Astrocyte of the cerebellum (primary cell): ENCODE results near the gene USP48.

Source experiments
- DNase-seq: peaks from one replicate; pipeline ENCODE4 v3.0.0-alpha.2; 2011; ENCODE audit warnings: low read depth
- H3K4me3 ChIP-seq: 2 replicates; pipeline ENCODE4 v1.5.1; 2011; ENCODE audit warnings: mild to moderate bottlenecking, low read depth, low read length, moderate library complexity
- in situ Hi-C: cut with HindIII; loops from 2 replicates; pipeline ENCODE4 v1.10.0; 2017; ENCODE audit warnings: low sequenced_read_pairs
- TF ChIP-seq, protein P1 (sequence below): IDR thresholded peaks from 2 replicates; pipeline ENCODE4 v1.5.1; 2012; ENCODE audit warnings: low read length, low read depth, moderate library complexity, mild to moderate bottlenecking; ENCODE audit errors: missing control alignments

The USP48 gene

DNA sequence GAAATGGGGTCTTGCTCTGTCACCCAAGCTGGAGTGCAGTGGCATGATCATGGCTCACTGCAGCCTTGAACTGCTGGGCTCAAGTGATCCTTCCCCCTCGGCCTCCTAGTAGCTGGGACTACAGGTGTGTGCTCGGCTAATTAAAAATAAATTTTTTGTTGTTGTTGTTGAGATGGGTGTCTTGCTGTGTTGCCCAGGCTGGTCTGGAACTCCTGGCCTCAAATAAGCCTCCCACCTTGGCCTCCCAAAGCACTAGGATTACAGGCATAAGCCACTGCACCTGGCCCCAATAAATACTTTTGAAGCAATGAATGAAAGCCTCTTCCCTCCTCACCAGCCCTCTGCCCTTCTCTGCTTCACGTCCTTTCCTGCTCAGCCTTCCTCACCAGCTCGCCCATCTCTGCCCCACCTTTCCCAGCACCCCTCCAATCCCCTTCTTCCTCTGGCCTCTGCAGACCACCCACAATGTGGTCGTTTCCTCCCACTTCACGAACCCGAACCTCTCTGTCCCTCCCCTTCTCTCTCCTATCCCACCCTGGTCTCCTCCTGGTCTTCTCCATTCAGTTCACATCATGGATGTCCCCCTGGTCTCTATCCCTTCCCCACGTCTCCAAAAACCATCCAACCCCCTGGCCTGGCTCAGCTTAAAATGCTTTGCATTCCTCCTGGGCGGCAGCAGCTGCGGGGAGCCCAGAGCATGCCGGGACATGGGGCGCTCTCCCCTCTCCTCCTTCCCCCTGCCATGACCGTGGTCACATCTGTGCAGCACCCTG, 152.2 kb downstream of the USP48 start:
- in situ Hi-C loops, result no loop called here
- TF ChIP-seq, protein P1, sequence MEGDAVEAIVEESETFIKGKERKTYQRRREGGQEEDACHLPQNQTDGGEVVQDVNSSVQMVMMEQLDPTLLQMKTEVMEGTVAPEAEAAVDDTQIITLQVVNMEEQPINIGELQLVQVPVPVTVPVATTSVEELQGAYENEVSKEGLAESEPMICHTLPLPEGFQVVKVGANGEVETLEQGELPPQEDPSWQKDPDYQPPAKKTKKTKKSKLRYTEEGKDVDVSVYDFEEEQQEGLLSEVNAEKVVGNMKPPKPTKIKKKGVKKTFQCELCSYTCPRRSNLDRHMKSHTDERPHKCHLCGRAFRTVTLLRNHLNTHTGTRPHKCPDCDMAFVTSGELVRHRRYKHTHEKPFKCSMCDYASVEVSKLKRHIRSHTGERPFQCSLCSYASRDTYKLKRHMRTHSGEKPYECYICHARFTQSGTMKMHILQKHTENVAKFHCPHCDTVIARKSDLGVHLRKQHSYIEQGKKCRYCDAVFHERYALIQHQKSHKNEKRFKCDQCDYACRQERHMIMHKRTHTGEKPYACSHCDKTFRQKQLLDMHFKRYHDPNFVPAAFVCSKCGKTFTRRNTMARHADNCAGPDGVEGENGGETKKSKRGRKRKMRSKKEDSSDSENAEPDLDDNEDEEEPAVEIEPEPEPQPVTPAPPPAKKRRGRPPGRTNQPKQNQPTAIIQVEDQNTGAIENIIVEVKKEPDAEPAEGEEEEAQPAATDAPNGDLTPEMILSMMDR, result no peak
- H3K4me3 ChIP-seq, result no peak overlapping the region
- DNase-seq, result no peak

DNA sequence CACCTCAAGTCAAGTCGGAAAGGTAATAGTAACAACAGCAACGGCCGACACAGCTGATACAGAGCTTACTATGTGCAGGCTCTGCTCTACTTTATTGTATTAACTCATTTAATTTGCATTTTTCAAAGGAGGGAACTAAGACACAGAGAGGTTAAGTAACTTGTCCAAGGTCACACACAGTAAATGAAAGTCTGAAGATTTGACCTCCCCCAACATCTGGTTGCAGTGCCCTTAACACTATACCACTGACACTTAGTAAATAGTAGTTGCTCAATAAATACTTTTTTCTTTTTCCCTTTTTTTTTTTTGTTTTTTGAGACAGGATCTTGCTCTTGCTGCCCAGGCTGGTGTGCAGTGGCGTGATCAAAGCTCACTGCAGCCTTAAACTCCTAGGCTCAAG, 153.0 kb downstream of the USP48 start:
- in situ Hi-C loops, result no loop called here
- DNase-seq, result no peak
- TF ChIP-seq, protein P1, result no peak
- no peak overlapping the region for H3K4me3 ChIP-seq

DNA sequence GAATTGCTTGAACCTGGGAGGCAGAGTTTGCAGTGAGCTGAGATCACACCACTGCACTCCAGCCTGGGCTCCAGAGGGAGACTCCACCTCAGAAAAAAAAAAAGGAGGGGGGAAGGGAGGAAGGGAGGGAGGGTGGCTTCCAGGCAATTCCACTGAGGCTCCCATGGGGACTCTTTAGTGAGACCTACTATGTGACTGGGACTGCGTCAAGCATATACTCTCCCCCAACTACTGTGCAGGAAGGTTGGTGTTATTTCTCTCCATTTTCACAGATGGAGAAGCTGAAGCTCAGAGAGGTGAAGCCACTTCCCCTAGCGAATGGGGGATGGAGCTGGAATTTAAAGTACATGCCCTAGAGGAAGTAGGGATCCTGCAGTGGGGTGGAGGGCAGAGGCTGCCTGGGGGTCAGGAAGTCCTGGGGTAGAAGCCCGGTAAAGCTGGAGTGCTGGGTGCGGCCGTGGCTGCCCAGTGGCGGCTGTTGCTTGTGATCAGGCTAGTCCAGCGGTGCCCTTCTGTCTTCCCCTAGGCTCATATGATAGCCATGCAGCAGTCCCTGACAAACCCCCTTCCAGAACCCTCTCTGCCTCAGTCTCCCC, 154.1 kb downstream of the USP48 start:
- TF ChIP-seq, protein P1, result no peak
- in situ Hi-C loops, result no loop called here
- no peak overlapping the region for H3K4me3 ChIP-seq
- DNase-seq, result no peak
